Nephron progenitor cell (in vitro differentiated cells): ENCODE measurements around the gene PTPN18.
A peak's percentile ranks its signal among the peaks of the same experiment; 100 is the strongest.

Experiments used
- DNase-seq: peaks from one replicate; pipeline ENCODE4 v3.0.0; 2021
- H3K27ac Mint-ChIP-seq: 2 replicates; pipeline ENCODE4 v1.8.0; 2021; ENCODE audit warnings: mild to moderate bottlenecking, moderate library complexity, mixed read lengths
- H3K27me3 Mint-ChIP-seq: 2 replicates; pipeline ENCODE4 v1.8.0; 2021; ENCODE audit warnings: mild to moderate bottlenecking, low read depth, mixed read lengths; ENCODE audit not compliant: poor library complexity
- H3K36me3 Mint-ChIP-seq: 2 replicates; pipeline ENCODE4 v1.8.0; 2021; ENCODE audit warnings: low read depth, mixed read lengths
- H3K4me1 Mint-ChIP-seq: 2 replicates; pipeline ENCODE4 v1.8.0; 2021; ENCODE audit warnings: mixed read lengths
- H3K4me3 Mint-ChIP-seq: 2 replicates; pipeline ENCODE4 v1.8.0; 2021; ENCODE audit warnings: mild to moderate bottlenecking, moderate library complexity, mixed read lengths
- H3K9me3 Mint-ChIP-seq: 2 replicates; pipeline ENCODE4 v1.8.0; 2021; ENCODE audit warnings: mild to moderate bottlenecking, moderate library complexity, mixed read lengths
- CTCF ChIP-seq: fragments of 200-600 bp; sonication (generic); IDR thresholded peaks from 2 replicates; pipeline ENCODE4 v1.5.0; 2021; ENCODE audit warnings: antibody characterized with exemption

PTPN18 gene

GRCh38 chr2:130338793-130339345, 17.0 kb upstream of the PTPN18 start:
- Mint-ChIP-seq H3K4me3 (no peak overlapping the region), H3K4me1 (peaks cover 38% of the 10 kb centered on the region), H3K27ac (no peak overlapping the region), H3K27me3 (peaks cover 23% of the 10 kb centered on the region), H3K36me3 (peaks cover 26% of the 10 kb centered on the region), H3K9me3 (peaks cover 14% of the 10 kb centered on the region)
- TF ChIP-seq CTCF = no peak
- DNase-seq = no peak

GRCh38 chr2:130339885-130340745, 15.7 kb upstream of the PTPN18 start:
- peak overlapping the region; percentile 40 for H3K4me3 Mint-ChIP-seq
- no peak overlapping the region for H3K27ac Mint-ChIP-seq
- TF ChIP-seq CTCF = no peak
- H3K4me1 Mint-ChIP-seq = peaks cover 38% of the 10 kb centered on the region
- H3K27me3 Mint-ChIP-seq = peaks cover 12% of the 10 kb centered on the region
- H3K9me3 Mint-ChIP-seq = peaks cover 6% of the 10 kb centered on the region
- DNase-seq = no peak
- H3K36me3 Mint-ChIP-seq = peaks cover 33% of the 10 kb centered on the region

- TF ChIP-seq CTCF = no peak
- peak overlapping the region; percentile 98 for H3K27ac Mint-ChIP-seq
- peak overlapping the region; percentile 100 for H3K4me3 Mint-ChIP-seq
- no peak for DNase-seq
- H3K4me1 Mint-ChIP-seq = peaks cover 38% of the 10 kb centered on the region
- H3K27me3 Mint-ChIP-seq = peaks cover 8% of the 10 kb centered on the region
- peaks cover 46% of the 10 kb centered on the region for H3K36me3 Mint-ChIP-seq
- H3K9me3 Mint-ChIP-seq = peaks cover 4% of the 10 kb centered on the region
These were observed 14.3 kb upstream of the PTPN18 start for GRCh38 chr2:130341562-130342019.

GRCh38 chr2:130342020-130342532, 13.8 kb upstream of the PTPN18 start:
- Mint-ChIP-seq H3K36me3 (peaks cover 51% of the 10 kb centered on the region), H3K27ac (peak overlapping the region; percentile 98), H3K4me3 (peak overlapping the region; percentile 100), H3K4me1 (peaks cover 38% of the 10 kb centered on the region), H3K9me3 (peaks cover 2% of the 10 kb centered on the region), H3K27me3 (peaks cover 4% of the 10 kb centered on the region)
- TF ChIP-seq CTCF = no peak
- peak; percentile 84 for DNase-seq

- DNase-seq = peak; percentile 89
- H3K27ac Mint-ChIP-seq = peak within 1 kb of the TSS; percentile 98
- peaks cover 3% of the 10 kb centered on the region for H3K27me3 Mint-ChIP-seq
- H3K4me3 Mint-ChIP-seq = peak within 1 kb of the TSS; percentile 100
- peaks cover 55% of the 10 kb centered on the region for H3K36me3 Mint-ChIP-seq
- H3K4me1 Mint-ChIP-seq = peaks cover 33% of the 10 kb centered on the region
- TF ChIP-seq CTCF = no peak
- H3K9me3 Mint-ChIP-seq = no peaks in the 10 kb centered on the region
These were observed 13.2 kb upstream of the PTPN18 start, which contains the start of gene IMP4 for GRCh38 chr2:130342533-130343275. Gene IMP4, plus strand, starts transcription at chr2:130342897. Its CDS starts 36 bp downstream, at chr2:130342933.
